Measurements from ENCODE around the gene XAGE2. TPM values are rescaled to one million over a fixed set of nuclear protein-coding genes. Genes with fewer than 3 reads are reported as not detected.

The XAGE2 gene
- total and polyA plus RNA-seq, 9 of the 15 experiments (the other 6 are each of a cell fraction or from before 2014, with no cell fraction given): 0.14 to 0.36 (median 0.21) TPM; not detected in 6

GRCh38 chrX:52368368-52369055 lies at the start of gene XAGE2 (continued):
- TF ChIP-seq ZNF592 (IDR thresholded peaks at IDR 0.05): no peak

DNA sequence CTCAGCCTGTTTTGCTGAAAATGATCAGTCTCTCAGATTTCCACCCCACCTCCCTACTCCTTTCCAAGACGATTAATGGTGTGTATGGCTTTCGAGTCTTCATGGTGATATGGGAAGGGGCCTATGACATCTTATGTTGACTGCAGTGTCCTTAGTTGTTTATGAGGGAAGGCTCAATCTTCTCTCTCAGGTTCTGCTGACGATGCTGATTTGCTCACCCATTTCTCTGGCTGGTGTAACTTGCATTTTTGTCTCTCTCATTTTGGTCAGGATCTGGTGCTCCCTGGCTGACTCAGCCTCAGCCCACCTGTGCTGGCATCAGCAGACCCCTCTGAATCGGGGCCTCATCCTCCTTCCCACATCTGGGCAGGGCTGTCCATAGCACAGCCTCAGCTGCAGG lies 31.4 kb upstream of the XAGE2 start:
- in situ Hi-C loops (cut with MboI): no loop called here
- CTCF ChIA-PET (ENCODE audit: low intra/inter-chr PET ratio): no interaction called here
- TF ChIP-seq TFE3 (CRISPR knock-in tag; IDR thresholded peaks at IDR 0.05) (no peak), ZNF316 (IDR thresholded peaks at IDR 0.05) (peak; percentile 55), KDM2B (CRISPR knock-in tag; IDR thresholded peaks at IDR 0.05) (no peak), MAFG (tag; conservative IDR thresholded peaks at IDR 0.05) (0 out of 2 replicates have a peak, but pooled peaks have one; percentile 22), TAL1 (IDR thresholded peaks at IDR 0.05) (no peak), C11orf30 (IDR thresholded peaks at IDR 0.05; ENCODE audit: low read depth) (peak; percentile 34)

More for the DNA sequence above, 31.4 kb upstream of the XAGE2 start:
- H2AFZ ChIP-seq (ENCODE audit: low read depth, low read length): no peak overlapping the region
- ATAC-seq (no peak), DNase-seq (ENCODE audit: extremely low read depth in 1 of 4, low spot score in 3 of 4) (no peak), FAIRE-seq (no peak)
- no peak overlapping the region for H3K9ac ChIP-seq (ENCODE audit: insufficient read depth in 1 of 2, low read depth in 2 of 2, low read length in 2 of 2)
- no peaks in the 10 kb centered on the region for H3K9me3 ChIP-seq (replicated peaks; ENCODE audit: control insufficient read depth, insufficient read depth, low read depth, low read length)
- POLR2A ChIA-PET: no interaction called here
- no peaks in the 10 kb centered on the region for H3K36me3 ChIP-seq (ENCODE audit: control insufficient read depth, insufficient read depth, low read length)
- no peaks in the 10 kb centered on the region for H3K4me1 ChIP-seq (replicated peaks in 1 of 2; ENCODE audit: control insufficient read depth in 2 of 2, insufficient read depth in 2 of 2, low read length in 2 of 2)
- no peak overlapping the region for H3K4me3 ChIP-seq
- H3K27ac ChIP-seq (ENCODE audit: extremely low read depth, low read depth, low read length): no peak overlapping the region
- no peaks in the 10 kb centered on the region for H3K79me2 ChIP-seq (ENCODE audit: control insufficient read depth, insufficient read depth, low read length)
- no peaks in the 10 kb centered on the region for H4K20me1 ChIP-seq (replicated peaks; ENCODE audit: control insufficient read depth, insufficient read depth, low read length)
- intact Hi-C loops (cut with micrococcal nuclease): no loop called here
- 0% methylated on average over 3 of the region's 4 CpGs for WGBS (ENCODE audit: insufficient coverage, low coverage, missing lambda C conversion rate)
- no TSS peak for BruUV-seq (replicated peaks)
- H3K27me3 ChIP-seq (ENCODE audit: control insufficient read depth in 2 of 2, insufficient read depth in 2 of 2, low read length in 2 of 2): no peaks in the 10 kb centered on the region; a peak in 1 of 5 replicates
- no peak overlapping the region for H3K4me2 ChIP-seq (ENCODE audit: insufficient read depth, low read length)
- no peaks in the 10 kb centered on the region for H3K9me1 ChIP-seq (ENCODE audit: control insufficient read depth, insufficient read depth, low read length)
